ENCODE measurements around the gene FOLR3.

Gene FOLR3

GRCh38 chr11:72154816-72155215, 19.3 kb downstream of the FOLR3 start:
- Histone ChIP-seq H3K36me3 (ENCODE audit: control insufficient read depth in 2 of 2, insufficient read depth in 1 of 2, low read length in 2 of 2) (no peaks in the 10 kb centered on the region), H3K4me3 (ENCODE audit: low read depth, low read length) (no peak overlapping the region), H3K4me1 (ENCODE audit: control insufficient read depth, insufficient read depth, low read length) (no peaks in the 10 kb centered on the region), H3K27ac (ENCODE audit: extremely low read depth, low read depth, low read length) (no peak overlapping the region), H3K9me3 (ENCODE audit: control insufficient read depth, insufficient read depth, low read depth, low read length) (no peaks in the 10 kb centered on the region)
- POLR2A ChIA-PET = no interaction called here
- TF ChIP-seq ZNF677 (tag by site-specific recombination; IDR thresholded peaks at IDR 0.05) = no peak
- CTCF ChIA-PET = interaction anchor here (0.6 to 3.6 kb wide), 3 partner anchors 11 to 404 kb away, joined by 4 to 28 read pairs (median 4); no protein-coding TSS in a partner anchor

- CTCF ChIA-PET = interaction anchor here (0.6 to 2.4 kb wide), 5 partner anchors 12 to 403 kb away, joined by 4 to 14 read pairs (median 4); no protein-coding TSS in a partner anchor
- H3K4me3 ChIP-seq (ENCODE audit: low read depth, low read length) = no peak overlapping the region
- no peak for TF ChIP-seq IKZF3 (tag by site-specific recombination; IDR thresholded peaks at IDR 0.05)
- no peak for TF ChIP-seq ZNF544 (tag by site-specific recombination; IDR thresholded peaks at IDR 0.05)
- no peak for TF ChIP-seq ZNF514 (tag by site-specific recombination; IDR thresholded peaks at IDR 0.05)
- TF ChIP-seq HOXC10 (CRISPR knock-in tag; IDR thresholded peaks at IDR 0.05) = no peak
- no peak for TF ChIP-seq ZNF121 (tag by site-specific recombination; IDR thresholded peaks at IDR 0.05)
- no peak for TF ChIP-seq ZNF837 (tag by site-specific recombination; IDR thresholded peaks at IDR 0.05)
- no peak for TF ChIP-seq ZNF114 (tag by site-specific recombination; IDR thresholded peaks at IDR 0.05)
- TF ChIP-seq INSM2 (tag by site-specific recombination; IDR thresholded peaks at IDR 0.05) = no peak
- TF ChIP-seq ZBTB11 (tag by site-specific recombination; conservative IDR thresholded peaks at IDR 0.05; ENCODE audit: low read depth) = no peak
- TF ChIP-seq ZNF843 (tag by site-specific recombination; IDR thresholded peaks at IDR 0.05) = no peak
- TF ChIP-seq ZNF560 (tag by site-specific recombination; IDR thresholded peaks at IDR 0.05; ENCODE audit: borderline replicate concordance) = no peak
- TF ChIP-seq PRDM4 (tag by site-specific recombination; IDR thresholded peaks at IDR 0.05) = no peak
- TF ChIP-seq ZNF138 (tag by site-specific recombination; IDR thresholded peaks at IDR 0.05; ENCODE audit: borderline replicate concordance) = no peak
- no peak for TF ChIP-seq ZNF239 (tag by site-specific recombination; IDR thresholded peaks at IDR 0.05)
- POLR2A ChIA-PET = no interaction called here
- no peaks in the 10 kb centered on the region for H3K36me3 ChIP-seq (ENCODE audit: control insufficient read depth in 2 of 2, insufficient read depth in 1 of 2, low read length in 2 of 2)
- H3K4me1 ChIP-seq (ENCODE audit: control insufficient read depth, insufficient read depth, low read length) = no peaks in the 10 kb centered on the region
- H3K27ac ChIP-seq (ENCODE audit: extremely low read depth, low read depth, low read length) = no peak overlapping the region
- no peaks in the 10 kb centered on the region for H3K9me3 ChIP-seq (ENCODE audit: control insufficient read depth, insufficient read depth, low read depth, low read length)
Observed at GRCh38 chr11:72155751-72156150, 20.2 kb downstream of the FOLR3 start.

- CTCF ChIA-PET = interaction anchor here (0.7 to 2.4 kb wide), 3 partner anchors 13 to 227 kb away, joined by 3 to 14 read pairs (median 3); no protein-coding TSS in a partner anchor
- POLR2A ChIA-PET = no interaction called here
- no peaks in the 10 kb centered on the region for H3K9me3 ChIP-seq (ENCODE audit: control insufficient read depth, insufficient read depth, low read depth, low read length)
- no peaks in the 10 kb centered on the region for H3K4me1 ChIP-seq (ENCODE audit: control insufficient read depth, insufficient read depth, low read length)
- no peaks in the 10 kb centered on the region for H3K36me3 ChIP-seq (ENCODE audit: control insufficient read depth in 2 of 2, insufficient read depth in 1 of 2, low read length in 2 of 2)
- no peak overlapping the region for H3K27ac ChIP-seq (ENCODE audit: extremely low read depth, low read depth, low read length)
- no peak overlapping the region for H3K4me3 ChIP-seq (ENCODE audit: low read depth, low read length)
- TF ChIP-seq PRDM2 (tag by site-specific recombination; IDR thresholded peaks at IDR 0.05; ENCODE audit: borderline replicate concordance) = no peak
- TF ChIP-seq ZNF629 (tag by site-specific recombination; IDR thresholded peaks at IDR 0.05) = no peak
- no peak for TF ChIP-seq ZNF311 (tag by site-specific recombination; IDR thresholded peaks at IDR 0.05; ENCODE audit: borderline replicate concordance)
- TF ChIP-seq ZNF114 (tag by site-specific recombination; IDR thresholded peaks at IDR 0.05) = no peak
- no peak for TF ChIP-seq ZNF211 (tag by site-specific recombination; IDR thresholded peaks at IDR 0.05; ENCODE audit: low read depth)
Observed at GRCh38 chr11:72157131-72157530, 21.6 kb downstream of the FOLR3 start.

All from HEK293 (cell line).